Measurements from ENCODE around the gene TMEFF1.

TMEFF1 gene

DNA sequence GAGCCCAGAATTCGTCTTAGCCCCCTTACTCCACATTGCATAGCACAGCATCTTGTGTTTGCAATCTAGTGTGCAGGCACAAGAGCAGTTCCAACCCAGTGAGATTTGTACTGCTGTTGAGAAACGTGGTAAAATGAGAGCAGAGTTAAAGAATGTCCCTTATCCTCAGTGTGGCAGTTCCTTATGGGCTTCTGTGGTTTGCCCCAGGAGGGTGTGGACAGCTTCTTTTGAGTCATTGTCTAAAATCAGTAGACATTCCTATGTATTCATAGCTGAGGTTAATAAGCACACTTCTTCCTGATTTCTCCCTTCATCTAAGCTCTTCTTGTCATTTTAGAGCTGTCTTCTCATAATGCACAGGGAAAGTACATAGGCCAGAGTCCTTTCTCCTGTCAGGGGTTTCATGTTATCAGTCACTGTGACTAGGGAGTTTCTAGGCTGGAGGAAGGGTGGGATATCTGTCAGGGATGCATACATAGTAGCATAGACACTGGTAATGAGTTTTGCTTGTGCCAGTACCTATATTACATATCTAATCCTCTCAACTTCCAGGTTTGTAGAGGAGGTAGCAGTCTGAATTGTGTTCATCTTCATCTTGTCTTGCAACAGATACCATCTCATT, 102.9 kb downstream of the TMEFF1 start:
- no peak for DNase-seq (ENCODE audit: low read depth)

DNA sequence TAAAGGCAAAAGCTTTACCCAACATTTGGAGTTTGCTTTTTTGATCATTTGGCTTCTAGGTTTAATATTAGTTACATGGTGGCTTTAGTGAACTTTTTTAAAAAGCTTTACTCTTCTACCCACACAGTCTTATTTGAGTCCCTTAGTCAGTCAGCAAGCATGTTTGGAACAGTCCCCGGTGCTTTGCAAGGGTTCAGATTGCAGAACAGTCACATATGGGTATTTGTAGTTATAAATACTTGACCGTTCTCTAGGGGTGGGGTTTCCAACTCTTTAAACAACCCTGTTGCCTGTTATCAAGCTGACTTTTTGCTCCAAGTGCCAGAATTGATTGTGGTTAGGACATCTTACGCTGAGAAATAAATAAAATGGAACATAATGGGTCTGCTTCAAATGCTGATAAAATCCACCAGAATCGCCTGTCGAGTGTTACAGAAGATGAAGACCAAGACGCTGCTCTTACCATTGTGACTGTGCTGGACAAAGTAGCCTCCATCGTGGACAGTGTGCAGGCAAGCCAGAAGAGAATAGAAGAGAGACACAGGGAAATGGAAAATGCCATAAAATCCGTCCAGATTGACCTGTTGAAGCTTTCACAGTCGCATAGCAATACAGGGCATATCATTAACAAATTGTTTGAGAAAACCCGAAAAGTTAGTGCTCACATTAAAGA, 105.0 kb downstream of the TMEFF1 start, which contains the start of gene CAVIN4:
TSS of gene CAVIN4 (plus strand) at position 304 of the 673 bp plus-strand sequence. CDS start at position 369, 65 bp downstream.
- no peak for DNase-seq (ENCODE audit: low read depth)

GRCh38 chr9:100578610-100579009, 105.7 kb downstream of the TMEFF1 start:
- no peak for DNase-seq (ENCODE audit: low read depth)

- no peak for DNase-seq (ENCODE audit: low read depth)
Measured at GRCh38 chr9:100579665-100580064, 106.7 kb downstream of the TMEFF1 start.

- no peak for DNase-seq (ENCODE audit: low read depth)
Measured at GRCh38 chr9:100580257-100580656, 107.3 kb downstream of the TMEFF1 start.

- no peak for DNase-seq (ENCODE audit: low read depth)
Measured at GRCh38 chr9:100581081-100581480, 108.1 kb downstream of the TMEFF1 start.

DNA sequence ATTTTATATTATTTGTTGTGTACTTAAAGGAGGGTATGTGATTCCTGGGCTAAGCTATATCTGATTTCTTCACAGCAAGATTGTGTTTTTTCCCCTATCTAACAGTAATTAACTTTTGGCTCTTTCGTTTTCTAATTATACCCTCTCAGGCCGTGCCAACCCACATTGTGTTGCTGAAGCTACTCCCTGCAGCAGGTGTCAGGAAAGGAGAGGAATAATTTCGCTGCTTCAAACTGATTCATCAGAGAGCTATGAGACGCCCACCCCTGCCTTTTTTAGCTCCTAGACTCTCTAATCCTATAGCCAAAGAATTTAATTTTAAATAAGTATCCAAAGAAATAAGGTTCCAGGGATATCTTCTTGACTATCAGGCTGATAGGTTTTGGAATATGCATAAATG, 108.7 kb downstream of the TMEFF1 start:
- DNase-seq (ENCODE audit: low read depth) = no peak

DNA sequence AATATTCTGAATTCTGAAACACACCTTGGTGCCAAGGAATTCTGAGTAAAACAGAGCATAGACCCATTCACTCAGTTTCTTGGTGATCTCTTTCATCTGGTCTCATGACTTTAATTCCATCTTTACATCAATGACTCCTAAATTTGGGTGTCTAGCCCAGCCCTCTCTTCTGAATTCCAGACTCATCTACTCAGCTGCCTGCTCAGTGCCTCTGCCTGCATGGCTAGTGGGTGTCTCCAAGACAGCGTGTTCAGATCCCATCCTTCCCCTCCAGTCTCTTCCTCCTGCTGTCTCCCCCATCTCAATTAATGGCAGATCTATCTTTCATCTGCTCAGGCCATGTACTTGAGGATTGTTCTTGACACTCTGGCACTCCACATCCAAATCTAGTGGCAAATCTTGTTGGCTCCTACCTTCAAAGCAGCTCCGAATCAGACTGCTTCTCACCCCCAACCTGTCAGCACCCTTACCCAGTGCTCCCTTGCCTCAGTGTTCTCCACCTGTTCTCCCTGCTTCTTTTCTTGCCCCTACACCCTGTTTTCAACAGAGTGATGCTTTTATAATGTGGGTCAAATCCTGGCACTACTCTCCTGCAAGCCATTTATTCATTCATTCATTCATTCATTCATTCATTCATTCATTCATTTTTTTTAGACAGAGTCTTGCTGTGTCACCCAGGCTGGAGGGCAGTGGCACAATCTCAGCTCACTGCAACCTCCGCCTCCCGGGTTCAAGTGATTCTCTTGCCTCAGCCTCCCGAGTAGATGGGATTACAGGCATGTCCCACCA, 110.3 kb downstream of the TMEFF1 start:
- DNase-seq (ENCODE audit: low read depth) = no peak

DNA sequence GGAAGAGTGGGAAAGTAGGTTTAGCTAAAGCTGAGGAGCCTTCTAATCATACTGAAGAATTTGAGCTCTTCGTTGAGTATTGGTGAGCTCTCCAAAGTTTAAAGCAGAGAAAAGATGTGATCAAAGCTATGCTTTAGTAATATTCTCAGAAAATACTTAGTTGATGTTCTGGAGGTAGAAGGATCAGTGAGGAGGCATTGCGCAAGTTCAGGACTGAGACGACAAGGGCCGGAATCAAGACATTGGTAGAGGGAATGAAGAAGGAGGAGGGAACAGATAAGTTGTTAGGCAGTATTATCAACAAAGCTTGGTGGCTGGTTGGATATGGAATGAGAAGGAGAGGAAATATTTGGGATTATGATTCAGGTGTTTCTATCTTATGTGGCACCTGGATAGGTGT, 112.0 kb downstream of the TMEFF1 start:
- DNase-seq (ENCODE audit: low read depth) = no peak

DNA sequence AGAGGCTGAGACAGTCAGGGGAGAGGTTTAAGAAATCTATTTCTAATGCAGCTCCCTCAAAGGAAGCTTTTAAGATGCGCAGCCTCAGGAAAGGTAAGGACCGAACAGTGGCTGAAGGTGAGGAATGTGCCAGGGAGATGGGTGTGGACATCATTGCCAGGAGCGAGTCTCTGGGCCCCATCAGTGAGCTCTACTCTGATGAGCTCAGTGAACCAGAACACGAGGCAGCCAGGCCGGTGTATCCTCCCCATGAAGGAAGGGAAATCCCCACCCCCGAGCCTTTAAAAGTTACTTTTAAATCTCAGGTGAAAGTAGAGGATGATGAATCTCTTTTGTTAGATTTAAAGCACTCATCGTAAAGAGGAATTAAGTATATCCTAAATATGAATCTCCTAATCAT, 113.1 kb downstream of the TMEFF1 start:
- DNase-seq (ENCODE audit: low read depth) = no peak

- no peak for DNase-seq (ENCODE audit: low read depth)
Measured at GRCh38 chr9:100587375-100587774, 114.4 kb downstream of the TMEFF1 start.

- no peak for DNase-seq (ENCODE audit: low read depth)
Measured at GRCh38 chr9:100589582-100589981, 116.6 kb downstream of the TMEFF1 start.

GRCh38 chr9:100590481-100590880, 117.5 kb downstream of the TMEFF1 start:
- no peak for DNase-seq (ENCODE audit: low read depth)

DNA sequence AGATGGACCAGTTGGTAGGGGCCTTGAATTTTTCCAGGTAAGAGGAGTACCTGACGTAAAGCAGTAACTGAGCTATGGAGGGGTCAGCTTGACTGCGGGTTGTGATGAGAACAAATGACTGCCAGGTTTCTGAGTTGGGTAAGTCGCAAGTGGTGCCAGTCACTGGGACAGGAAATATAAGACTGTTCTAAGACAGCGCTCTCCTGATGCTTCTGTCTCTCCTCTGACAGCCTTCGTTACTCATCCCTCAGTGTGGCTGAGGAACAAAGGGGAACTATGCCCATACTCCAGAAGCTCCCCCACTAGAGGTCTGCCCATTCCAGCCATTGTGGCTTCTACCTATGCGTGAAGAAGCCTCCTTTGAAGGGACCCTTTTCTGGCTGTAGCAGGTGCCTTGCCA, 118.2 kb downstream of the TMEFF1 start:
- no peak for DNase-seq (ENCODE audit: low read depth)

- DNase-seq (ENCODE audit: low read depth) = no peak
Measured at GRCh38 chr9:100591639-100592412, 118.9 kb downstream of the TMEFF1 start.

DNA sequence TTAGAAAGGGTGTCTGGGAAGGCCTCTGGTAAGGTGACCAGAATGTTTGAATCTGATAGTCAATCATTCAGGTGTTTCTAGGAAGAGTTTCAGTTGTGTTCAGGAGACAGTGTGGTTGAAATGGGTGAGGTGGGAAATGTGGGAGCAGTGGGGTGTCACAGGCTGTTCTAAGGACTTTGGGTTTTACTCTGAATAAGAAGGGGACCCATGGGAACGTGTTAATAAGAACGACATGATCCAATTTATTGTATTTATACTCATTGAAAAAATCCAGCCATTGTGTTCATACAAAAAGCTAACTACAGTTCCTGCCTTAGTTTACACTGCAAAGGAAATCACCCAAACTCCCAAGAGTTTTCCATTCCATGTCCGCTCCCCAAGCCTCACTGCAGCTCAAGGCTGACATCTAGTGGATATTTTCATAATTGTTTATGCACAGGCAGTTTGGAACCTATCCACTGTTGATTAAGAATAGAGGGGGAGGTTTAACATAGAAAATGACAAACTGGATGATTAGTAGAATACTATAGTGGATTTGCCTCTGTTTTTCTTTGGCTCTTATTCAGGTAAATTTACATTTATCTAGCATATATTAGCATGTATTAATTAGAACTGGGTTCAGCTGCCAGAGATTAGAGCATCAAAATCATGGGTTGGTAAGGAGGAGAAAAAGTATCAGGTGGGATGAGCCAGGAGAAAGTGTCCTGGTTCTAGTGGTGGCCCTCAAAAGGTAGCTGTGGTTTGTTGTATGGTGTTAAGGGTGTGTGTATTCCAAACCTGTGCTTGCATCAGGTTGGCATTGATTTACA, 122.6 kb downstream of the TMEFF1 start:
- no peak for DNase-seq (ENCODE audit: low read depth)

GRCh38 chr9:100597236-100597635, 124.3 kb downstream of the TMEFF1 start:
- DNase-seq (ENCODE audit: low read depth) = no peak

DNA sequence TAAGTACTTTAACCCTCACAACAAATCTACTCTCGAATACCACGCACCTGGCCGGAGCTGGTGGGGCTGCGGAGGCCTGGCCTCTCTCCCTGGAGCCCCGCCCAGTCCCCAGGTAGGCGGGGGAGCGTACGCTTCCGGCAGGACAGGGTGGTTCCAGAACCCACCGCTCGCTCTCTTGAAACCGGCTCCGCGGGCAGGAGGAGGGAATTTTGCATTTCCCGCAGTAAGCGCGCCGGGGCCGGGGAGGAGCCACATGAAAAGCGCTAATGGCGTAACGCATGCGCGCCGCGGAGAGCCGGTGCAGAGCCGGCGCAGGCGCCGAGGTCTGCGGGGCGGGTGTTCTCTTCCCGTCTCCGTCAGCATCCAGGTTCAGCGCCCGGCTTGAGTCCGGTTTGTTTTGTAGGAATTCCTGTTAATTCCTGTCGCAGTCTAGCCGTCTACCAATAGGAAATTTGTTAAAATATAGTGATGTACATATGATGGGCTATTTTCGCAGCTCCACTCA, 125.7 kb downstream of the TMEFF1 start:
- peak; percentile 67 for DNase-seq (ENCODE audit: low read depth)

GRCh38 chr9:100600521-100601079, 127.7 kb downstream of the TMEFF1 start:
- DNase-seq (ENCODE audit: low read depth) = no peak

- DNase-seq (ENCODE audit: low read depth) = no peak
Measured at GRCh38 chr9:100601216-100601615, 128.3 kb downstream of the TMEFF1 start.

- no peak for DNase-seq (ENCODE audit: low read depth)
Measured at GRCh38 chr9:100602342-100602801, 129.4 kb downstream of the TMEFF1 start.

Measured in activated gamma-delta T cell treated with anti-CD3 and anti-CD28 coated beads, Interleukin-2, amount 50 U/mL, for 16 hours (primary cell).